HPDE6-E6E7 (cell line): Measurements from ENCODE around the gene CKMT1B.
"Not testable (repeated sequence)": the region's sequence is repeated elsewhere in the genome, so short reads cannot be mapped to it uniquely, and the experiment has no call there.

Source experiments
- DNase-seq: peaks from one replicate; pipeline ENCODE4 v3.0.0; 2011; ENCODE audit warnings: missing footprints; ENCODE audit errors: extremely low spot score

CKMT1B gene

GRCh38 chr15:43593328-43594190, at the start of gene CKMT1B:
Gene CKMT1B (plus strand): TSS chr15:43594027. CDS start chr15:43594219, 192 bp downstream.
- not testable (repeated sequence) for DNase-seq

- no peak for DNase-seq
Observed at GRCh38 chr15:43544266-43544665, 49.6 kb upstream of the CKMT1B start.

GRCh38 chr15:43545426-43545825, 48.4 kb upstream of the CKMT1B start:
- DNase-seq, result no peak

GRCh38 chr15:43547539-43547938, 46.3 kb upstream of the CKMT1B start:
- DNase-seq, result no peak

- no peak for DNase-seq
Observed at GRCh38 chr15:43550527-43551363, 43.1 kb upstream of the CKMT1B start.

GRCh38 chr15:43552256-43552655, 41.6 kb upstream of the CKMT1B start:
- DNase-seq, result no peak

GRCh38 chr15:43552986-43553385, 40.8 kb upstream of the CKMT1B start:
- no peak for DNase-seq

- DNase-seq, result not testable (repeated sequence)
Observed at GRCh38 chr15:43562753-43563152, 31.1 kb upstream of the CKMT1B start.

- not testable (repeated sequence) for DNase-seq
Observed at GRCh38 chr15:43563793-43564192, 30.0 kb upstream of the CKMT1B start.

GRCh38 chr15:43566615-43567014, 27.2 kb upstream of the CKMT1B start:
- DNase-seq, result not testable (repeated sequence)

- DNase-seq, result not testable (repeated sequence)
Observed at GRCh38 chr15:43574607-43575006, 19.2 kb upstream of the CKMT1B start.

- DNase-seq, result not testable (repeated sequence)
Observed at GRCh38 chr15:43589778-43590466, 3.9 kb upstream of the CKMT1B start, which contains the start of gene PPIP5K1. Gene PPIP5K1 (minus strand): TSS chr15:43590208. CDS start chr15:43584504, 5,704 bp downstream.

- DNase-seq, result not testable (repeated sequence)
Observed at GRCh38 chr15:43592841-43593240, 986 bp upstream of the CKMT1B start.

- DNase-seq, result not testable (repeated sequence)
Observed at GRCh38 chr15:43599131-43599530, 5.3 kb downstream of the CKMT1B start.

GRCh38 chr15:43600200-43600599, 6.4 kb downstream of the CKMT1B start:
- DNase-seq, result not testable (repeated sequence)

GRCh38 chr15:43602233-43602632, 8.4 kb downstream of the CKMT1B start:
- not testable (repeated sequence) for DNase-seq

GRCh38 chr15:43617750-43618149, 23.9 kb downstream of the CKMT1B start:
- not testable (repeated sequence) for DNase-seq

- DNase-seq, result not testable (repeated sequence)
Observed at GRCh38 chr15:43618700-43619099, 24.9 kb downstream of the CKMT1B start, which contains the start of gene STRC. Gene STRC (minus strand): TSS chr15:43618800. CDS start chr15:43618722, 78 bp downstream.

- DNase-seq, result not testable (repeated sequence)
Observed at GRCh38 chr15:43622068-43622799, 28.4 kb downstream of the CKMT1B start.

- no peak for DNase-seq
Observed at GRCh38 chr15:43625106-43625505, 31.3 kb downstream of the CKMT1B start.

- not testable (repeated sequence) for DNase-seq
Observed at GRCh38 chr15:43626937-43627336, 33.1 kb downstream of the CKMT1B start.
